Epithelial cell of esophagus (primary cell): Measurements from ENCODE around the gene ARL10.

ENCODE experiments used
- DNase-seq: peaks from one replicate; pipeline ENCODE4 v3.0.0; 2010; ENCODE audit warnings: low read depth
- H3K4me3 ChIP-seq: 2 replicates; pipeline ENCODE4 v1.5.1; 2011; ENCODE audit warnings: mild to moderate bottlenecking, low read length, control low read depth
- TF ChIP-seq, protein P1 (sequence below): IDR thresholded peaks from 2 replicates; pipeline ENCODE4 v1.5.1; 2011; ENCODE audit warnings: low read depth, mild to moderate bottlenecking, low read length, control low read depth, inconsistent platforms; ENCODE audit not compliant: insufficient read depth; ENCODE audit errors: missing control alignments

The ARL10 gene

DNA sequence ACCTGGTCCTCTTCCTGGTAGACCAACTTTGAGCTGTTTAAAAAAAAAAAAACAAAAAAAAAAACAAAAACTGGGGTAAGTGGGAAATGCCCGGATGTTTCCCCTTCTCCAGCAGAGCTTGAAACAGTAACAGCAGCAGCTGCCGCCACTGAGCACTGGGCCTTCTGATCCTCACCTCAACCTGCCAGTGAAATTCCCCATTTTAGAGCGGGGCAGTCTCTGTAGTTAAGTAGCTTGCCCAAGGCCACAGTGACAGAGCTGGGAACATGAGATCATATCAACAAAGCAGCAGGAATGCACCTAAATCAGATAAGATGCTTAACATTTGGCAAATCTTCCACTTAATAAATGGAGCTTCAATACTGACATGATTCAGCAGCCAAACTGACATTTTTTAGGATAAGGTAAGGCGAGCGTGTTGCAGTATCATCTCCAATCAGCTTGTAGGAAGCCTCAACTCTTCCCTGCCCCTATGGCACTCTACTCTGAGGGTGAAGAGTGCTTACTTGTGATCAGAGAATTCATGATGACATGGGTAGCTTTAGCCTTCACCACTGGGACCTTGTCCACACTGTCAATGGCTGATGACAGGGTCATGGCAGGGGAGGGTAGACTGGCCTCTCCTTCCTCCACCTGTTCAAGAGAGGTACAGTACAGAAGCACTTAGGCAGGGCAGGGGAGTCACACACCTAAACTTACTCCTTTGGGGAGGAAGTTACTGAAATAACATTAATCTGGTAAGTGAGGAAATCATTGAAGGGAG lies 13.0 kb upstream of the ARL10 start:
- TF ChIP-seq, protein P1, sequence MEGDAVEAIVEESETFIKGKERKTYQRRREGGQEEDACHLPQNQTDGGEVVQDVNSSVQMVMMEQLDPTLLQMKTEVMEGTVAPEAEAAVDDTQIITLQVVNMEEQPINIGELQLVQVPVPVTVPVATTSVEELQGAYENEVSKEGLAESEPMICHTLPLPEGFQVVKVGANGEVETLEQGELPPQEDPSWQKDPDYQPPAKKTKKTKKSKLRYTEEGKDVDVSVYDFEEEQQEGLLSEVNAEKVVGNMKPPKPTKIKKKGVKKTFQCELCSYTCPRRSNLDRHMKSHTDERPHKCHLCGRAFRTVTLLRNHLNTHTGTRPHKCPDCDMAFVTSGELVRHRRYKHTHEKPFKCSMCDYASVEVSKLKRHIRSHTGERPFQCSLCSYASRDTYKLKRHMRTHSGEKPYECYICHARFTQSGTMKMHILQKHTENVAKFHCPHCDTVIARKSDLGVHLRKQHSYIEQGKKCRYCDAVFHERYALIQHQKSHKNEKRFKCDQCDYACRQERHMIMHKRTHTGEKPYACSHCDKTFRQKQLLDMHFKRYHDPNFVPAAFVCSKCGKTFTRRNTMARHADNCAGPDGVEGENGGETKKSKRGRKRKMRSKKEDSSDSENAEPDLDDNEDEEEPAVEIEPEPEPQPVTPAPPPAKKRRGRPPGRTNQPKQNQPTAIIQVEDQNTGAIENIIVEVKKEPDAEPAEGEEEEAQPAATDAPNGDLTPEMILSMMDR, result no peak
- no peak for DNase-seq
- no peak overlapping the region for H3K4me3 ChIP-seq

GRCh38 chr5:176353533-176353932 lies 11.8 kb upstream of the ARL10 start:
- no peak for DNase-seq
- no peak overlapping the region for H3K4me3 ChIP-seq
- TF ChIP-seq, protein P1, result no peak

GRCh38 chr5:176355400-176356178 lies 9.7 kb upstream of the ARL10 start:
- no peak overlapping the region for H3K4me3 ChIP-seq
- DNase-seq, result no peak
- TF ChIP-seq, protein P1, result no peak

- TF ChIP-seq, protein P1, result no peak
- no peak for DNase-seq
- no peak overlapping the region for H3K4me3 ChIP-seq
Measured at GRCh38 chr5:176356179-176356566, 9.1 kb upstream of the ARL10 start.

- H3K4me3 ChIP-seq, result no peak overlapping the region
- peak; percentile 51 for DNase-seq
Measured at GRCh38 chr5:176359658-176360057, 5.6 kb upstream of the ARL10 start.

GRCh38 chr5:176360894-176361436 lies 4.3 kb upstream of the ARL10 start:
- peak; percentile 16 for DNase-seq
- TF ChIP-seq, protein P1, result no peak
- H3K4me3 ChIP-seq, result peak overlapping the region; percentile 95

More at GRCh38 chr5:176359658-176360057, 5.6 kb upstream of the ARL10 start:
- TF ChIP-seq, protein P1, result no peak
